HG03457 (cell line): Measurements from ENCODE around the gene ASPHD1.
"Not testable (repeated sequence)": the region's sequence is repeated elsewhere in the genome, so short reads cannot be mapped to it uniquely, and the experiment has no call there.

Source experiments
- ATAC-seq: cut with Tn5 transposase; IDR thresholded peaks from one replicate; pipeline ENCODE4 v1.9.1; 2021; ENCODE audit warnings: moderate number of reproducible peaks; ENCODE audit not compliant: unreplicated experiment

Gene ASPHD1

DNA sequence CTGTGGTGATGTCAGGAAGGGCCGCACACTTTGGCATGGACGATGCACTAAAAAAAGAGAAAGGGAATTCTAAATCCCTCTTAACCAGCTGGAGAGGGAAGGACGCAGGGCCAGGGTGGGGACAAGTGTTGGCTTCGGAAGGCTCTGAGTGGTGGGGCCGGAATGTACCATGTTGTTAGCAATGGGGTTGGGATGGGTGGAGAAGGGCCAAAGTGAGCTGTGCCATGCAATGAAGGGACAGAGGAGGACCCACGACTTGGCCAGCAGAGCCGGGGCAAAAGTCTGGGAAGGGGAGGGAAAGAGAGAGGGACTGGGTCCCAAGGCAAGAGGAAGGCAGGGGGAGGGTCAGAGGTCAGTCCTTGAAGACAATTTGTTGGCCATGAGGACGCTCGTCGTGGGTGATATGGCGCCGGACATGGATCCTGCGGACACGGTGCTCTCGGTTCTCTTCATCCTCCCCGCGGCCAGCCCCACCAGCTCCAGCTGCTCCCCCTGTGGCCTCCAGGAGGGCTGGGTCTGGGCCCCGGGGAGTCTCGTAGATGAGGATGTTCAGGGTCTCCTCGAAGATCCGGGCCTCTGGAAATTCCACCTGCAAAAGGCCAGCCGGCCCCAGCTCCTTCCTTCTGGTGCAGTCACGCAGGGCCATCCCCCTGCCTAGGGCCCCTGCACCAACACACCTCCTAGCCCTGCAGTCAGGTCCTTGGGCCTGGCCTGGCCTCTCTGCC, 6.4 kb downstream of the ASPHD1 start:
- no peak for ATAC-seq

DNA sequence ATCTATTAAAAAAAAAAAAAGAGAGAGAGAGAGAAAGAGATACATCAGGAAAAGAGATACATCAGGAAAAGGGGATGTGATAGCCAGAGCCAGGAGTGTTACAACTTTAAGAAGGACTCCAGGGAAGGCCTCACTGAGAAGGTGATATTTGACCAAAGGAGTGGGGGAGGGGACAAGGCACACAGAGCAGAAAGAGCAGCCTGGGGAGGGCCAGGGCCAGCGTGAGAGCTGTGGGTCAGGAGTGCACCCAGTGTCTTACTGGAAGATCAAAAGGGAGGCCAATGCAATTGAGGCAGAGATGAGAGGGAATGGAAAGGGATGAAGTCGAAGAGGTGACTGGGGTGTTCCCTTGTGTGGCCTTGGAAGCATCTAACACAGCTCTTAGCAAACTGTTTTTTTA, 7.7 kb downstream of the ASPHD1 start:
- no peak for ATAC-seq

- ATAC-seq = no peak
Observed at GRCh38 chr16:29908719-29909220, 8.5 kb downstream of the ASPHD1 start.

DNA sequence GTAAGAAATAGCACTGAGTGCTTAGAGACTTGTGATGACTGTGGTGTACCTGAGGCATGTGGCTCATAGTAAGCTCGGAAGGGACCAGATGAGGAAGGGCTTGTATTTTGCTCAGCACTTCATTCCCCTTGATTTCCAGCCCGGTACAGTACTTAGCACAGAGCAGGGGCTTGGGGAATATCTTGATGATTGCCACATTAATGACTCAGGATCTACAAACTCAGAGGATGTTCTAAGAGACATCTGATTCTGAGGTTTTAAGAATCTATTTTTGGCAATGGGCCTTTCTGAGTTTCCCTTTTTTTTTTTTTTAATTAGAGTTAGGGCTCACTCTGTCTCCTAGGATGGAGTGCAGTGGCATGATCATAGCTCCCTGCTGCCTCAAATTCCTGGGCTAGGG, 9.1 kb downstream of the ASPHD1 start:
- no peak for ATAC-seq

DNA sequence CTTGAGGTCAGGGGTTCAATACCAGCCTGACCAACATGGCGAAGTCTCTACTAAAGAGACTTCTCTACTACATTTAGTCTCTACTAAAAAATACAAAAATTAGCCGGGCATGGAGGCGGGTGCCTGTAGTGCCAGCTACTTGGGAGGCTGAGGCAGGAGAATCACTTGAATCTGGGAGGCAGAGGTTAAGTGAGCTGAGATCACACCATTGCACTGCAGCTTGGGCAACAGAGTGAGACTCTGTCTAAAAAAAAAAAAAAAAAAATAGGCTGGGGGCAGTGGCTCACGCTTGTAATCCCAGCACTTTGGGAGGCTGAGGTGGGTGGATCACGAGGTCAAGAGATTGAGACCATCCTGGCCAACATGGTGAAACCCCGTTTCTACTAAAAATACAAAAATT, 9.6 kb downstream of the ASPHD1 start:
- not testable (repeated sequence) for ATAC-seq

GRCh38 chr16:29910819-29911675, 10.8 kb downstream of the ASPHD1 start:
- no peak for ATAC-seq

DNA sequence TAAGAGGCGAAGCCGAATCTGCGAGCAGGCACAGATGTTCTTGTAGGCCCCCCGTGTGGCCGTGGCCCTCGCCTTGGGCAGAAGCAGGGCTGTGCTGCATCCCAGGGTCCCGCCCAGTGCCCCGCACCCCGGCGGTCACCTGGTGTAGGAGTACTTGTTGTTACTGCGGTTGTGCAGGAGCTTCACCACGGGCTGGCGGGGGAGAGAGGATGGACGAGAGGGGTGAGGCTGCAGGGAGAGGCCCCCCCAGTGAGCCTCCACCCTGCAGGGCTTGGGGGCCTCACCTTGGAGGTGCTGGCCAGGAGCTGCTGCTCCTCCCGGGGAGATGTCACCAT, 11.4 kb downstream of the ASPHD1 start:
- no peak for ATAC-seq

DNA sequence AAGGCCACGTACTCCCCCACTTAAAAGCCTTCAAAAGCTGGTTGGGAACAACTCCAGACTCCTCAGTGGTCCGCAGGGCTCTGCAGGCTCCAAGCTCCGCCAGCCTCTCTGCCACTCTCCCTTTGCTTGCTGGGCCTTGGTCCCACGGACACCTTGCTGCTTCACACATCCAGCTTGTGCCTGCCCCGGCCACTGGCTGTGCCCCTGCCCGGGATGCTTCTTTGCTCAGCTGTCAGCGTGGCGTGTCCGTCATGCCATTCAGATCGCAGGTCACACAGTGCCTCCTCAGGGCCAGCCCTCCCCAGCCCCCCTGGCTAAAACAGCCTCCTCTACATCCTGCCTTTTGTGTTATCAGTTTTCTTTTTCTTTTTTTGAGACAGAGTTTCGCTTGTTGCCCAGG, 11.8 kb downstream of the ASPHD1 start:
- ATAC-seq = no peak

DNA sequence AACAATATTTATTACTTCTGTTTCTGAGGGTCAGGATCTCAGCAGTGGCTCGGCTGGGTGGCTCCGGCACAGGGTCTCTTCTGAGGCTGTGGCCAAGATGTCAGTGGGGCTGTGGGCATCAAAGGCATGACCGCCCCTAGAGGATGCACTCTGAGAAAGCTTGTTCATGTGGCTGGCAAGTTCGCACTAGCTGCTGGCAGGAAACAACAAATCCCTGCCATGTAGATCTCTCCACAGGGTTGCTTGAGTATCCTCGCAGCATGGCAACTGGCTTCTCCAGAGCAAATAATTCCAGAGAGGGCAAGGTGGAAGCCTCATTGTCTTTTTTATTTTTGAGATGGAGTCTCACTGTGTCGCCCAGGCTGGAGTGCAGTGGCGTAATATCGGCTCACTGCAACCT, 13.2 kb downstream of the ASPHD1 start:
- ATAC-seq = no peak

DNA sequence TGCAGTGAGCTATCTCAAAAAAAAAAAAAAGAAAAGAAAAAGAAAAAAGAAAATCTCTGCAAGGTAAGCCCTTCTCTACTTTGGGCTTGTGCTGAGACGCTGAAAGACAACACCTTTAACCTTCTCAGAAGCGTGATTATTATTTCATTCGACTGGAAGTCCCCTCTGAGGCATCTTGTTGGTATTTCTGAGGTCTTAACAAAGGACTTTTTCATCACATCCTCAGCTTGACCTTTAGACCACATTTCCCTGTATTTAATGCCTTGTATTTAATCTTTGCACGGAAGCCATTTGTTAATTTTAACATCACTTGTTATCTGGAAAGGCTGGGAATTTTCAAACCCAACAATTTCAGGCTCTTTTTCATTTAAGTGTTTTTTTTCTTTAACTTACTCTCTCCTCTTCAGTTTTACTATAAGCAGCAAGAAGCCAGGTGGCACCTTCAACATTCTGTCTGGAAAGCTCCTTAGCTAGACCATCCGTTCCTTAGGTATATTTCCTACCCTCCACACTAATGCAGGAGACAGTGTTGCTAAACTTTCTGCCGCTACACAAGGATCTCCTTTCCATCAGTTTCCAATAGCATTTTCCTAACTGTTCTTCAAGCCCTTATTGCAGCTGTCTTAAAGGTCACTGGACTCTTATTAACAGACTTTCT, 15.4 kb downstream of the ASPHD1 start:
- ATAC-seq = no peak

- ATAC-seq = no peak
Observed at GRCh38 chr16:29916979-29917378, 16.7 kb downstream of the ASPHD1 start.

DNA sequence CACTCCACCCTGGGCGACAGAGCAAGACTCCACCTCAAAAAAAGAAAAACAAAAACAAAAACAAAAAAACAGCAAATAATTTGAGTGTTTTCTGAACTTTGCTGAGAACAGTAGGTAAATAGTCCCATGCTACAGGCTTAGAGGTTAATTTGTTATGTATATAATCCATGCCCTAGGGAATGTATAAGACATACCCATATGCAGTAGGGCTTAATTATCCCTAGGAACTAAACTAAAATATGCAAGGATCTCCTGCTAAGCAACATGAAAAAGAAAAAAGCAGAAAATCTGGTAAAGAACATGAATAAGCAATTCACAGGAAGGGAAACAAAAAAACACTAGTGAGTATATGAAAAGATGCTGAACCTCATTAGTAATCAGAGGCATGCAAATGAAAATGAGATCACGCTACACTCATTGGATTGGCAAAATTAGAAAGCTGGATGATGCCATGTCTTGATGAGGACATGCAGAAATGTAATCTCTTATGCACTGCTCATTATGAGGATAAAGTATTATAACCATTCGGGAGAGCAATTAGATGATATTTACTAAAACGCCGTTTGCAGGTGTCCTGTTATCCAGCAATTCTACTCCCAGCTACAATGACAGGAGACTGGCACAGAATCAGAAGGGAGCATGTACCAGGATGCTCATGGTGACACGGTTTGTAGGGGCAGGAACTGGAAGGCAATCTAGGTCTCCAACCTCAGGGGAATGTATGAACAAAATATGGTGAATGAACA, 20.2 kb downstream of the ASPHD1 start:
- no peak for ATAC-seq

GRCh38 chr16:29921034-29921385, 20.7 kb downstream of the ASPHD1 start:
- ATAC-seq = no peak

DNA sequence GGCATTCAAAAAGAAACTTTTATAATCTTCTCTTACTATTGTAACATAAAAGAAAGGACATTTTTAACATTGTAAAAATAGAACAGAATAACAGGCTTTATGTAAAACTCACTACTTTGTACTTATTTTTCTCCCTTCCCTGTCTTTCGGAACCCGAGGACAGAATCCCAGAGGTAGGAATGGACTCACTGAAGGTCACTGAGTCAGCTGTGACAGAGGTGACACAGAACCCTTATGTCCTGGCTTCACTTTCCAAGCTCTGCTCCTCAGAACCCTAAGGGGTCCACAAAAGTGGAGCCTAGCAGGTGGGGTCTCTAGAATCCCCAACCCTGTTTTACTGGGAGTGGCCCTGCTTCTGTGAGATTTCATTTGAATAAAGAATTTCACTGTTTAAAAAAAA, 22.0 kb downstream of the ASPHD1 start:
- no peak for ATAC-seq

DNA sequence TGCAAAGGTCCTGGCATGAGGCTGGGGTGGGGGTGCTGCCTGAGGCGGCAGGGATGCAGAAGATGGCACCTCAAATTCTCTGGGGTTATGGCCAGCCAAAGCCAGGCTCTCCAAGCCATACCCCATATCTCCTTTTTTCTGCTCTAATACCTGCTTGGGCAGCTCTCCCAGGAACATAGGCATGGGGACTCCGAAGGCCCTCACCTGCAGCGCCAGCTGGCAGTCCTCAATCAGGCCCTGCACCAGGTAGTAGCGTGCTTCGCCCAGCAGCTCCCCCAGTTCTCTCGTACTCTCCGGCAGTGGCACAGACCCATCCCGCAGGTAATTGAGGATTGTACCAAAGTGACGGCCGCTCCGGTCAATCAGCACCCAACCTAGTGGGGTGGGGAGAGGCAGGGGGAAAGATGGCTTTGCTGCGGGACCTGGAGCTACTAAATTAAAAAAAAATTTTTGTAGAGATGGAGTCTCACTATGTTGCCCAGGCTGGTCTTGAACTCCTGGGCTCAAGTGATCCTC, 22.8 kb downstream of the ASPHD1 start:
- no peak for ATAC-seq

GRCh38 chr16:29925105-29925756, 24.9 kb downstream of the ASPHD1 start:
- ATAC-seq = no peak

DNA sequence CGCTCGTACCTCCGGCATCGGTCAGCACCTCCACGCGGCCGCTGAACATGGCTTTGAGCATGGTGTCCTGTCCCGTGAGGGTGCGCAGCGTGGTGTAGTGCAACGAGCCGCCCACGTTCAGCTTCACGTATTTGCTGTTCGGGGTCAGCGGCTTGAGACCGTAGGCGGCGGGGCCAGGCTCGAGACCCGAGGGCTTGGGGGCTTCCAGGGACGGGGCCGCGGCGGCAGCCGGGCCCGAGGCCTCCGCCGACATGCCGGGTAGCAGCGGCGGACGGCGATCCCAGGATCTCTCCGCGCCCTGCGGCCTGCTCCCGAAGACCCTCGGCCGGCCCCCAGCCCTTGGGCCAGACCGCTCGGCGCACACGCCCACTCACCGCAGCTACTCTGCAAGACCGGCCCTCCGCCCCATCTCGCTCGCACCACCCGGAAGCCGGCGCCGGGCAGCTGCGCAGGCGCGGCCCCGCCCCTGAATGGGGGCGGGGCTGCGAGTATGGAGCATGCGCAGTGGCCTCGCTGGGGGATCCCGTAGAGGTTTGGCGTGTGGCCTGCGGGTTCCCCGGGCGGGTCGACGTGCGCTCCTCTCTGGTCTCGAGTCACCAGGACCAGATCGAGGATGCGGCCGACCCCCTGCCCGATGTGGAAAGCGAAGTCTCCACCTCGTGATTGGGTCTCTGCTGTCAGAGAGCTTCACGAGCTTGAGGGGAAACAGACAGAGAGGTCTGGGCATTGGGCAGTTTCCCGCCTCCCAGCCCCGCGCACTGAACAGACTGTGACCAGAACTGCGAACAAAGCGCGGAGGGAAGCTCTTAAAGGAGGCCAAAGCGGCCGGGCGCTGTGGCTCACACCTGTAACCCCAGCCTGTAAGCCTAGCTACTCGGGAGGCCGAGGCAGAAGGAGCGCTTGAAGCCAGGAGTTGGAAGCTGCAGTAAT, 25.8 kb downstream of the ASPHD1 start, which contains the start of gene KCTD13:
TSS of gene KCTD13 (minus strand) at position 446 of the 930 bp plus-strand sequence. CDS start at position 253, 193 bp downstream.
- ATAC-seq = peak; percentile 73

DNA sequence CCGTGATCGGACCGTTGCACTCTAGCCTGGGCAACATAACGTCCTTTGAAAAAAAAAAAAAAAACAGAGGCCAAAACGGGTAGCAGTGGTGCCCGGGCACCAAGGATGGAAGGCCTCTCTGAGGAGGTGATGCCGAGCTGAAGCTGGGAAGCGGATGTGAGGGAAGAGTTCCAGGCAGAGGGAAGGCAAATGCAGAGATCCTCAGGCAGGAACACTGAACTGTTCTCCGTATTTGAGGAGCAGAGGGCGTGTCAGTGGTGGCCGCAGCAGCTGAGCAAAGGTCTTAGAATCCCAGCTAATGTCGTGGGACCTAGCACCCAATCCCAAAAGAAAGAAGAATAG, 26.4 kb downstream of the ASPHD1 start:
- ATAC-seq = no peak
